ENCODE results near the gene FNDC7. TPM values are rescaled to one million over a fixed set of nuclear protein-coding genes. Genes with fewer than 3 reads are reported as not detected.
A peak's percentile ranks its signal among the peaks of the same experiment; 100 is the strongest.

The FNDC7 gene
- total RNA-seq, 2 experiments from 2014 or later: not detected

DNA sequence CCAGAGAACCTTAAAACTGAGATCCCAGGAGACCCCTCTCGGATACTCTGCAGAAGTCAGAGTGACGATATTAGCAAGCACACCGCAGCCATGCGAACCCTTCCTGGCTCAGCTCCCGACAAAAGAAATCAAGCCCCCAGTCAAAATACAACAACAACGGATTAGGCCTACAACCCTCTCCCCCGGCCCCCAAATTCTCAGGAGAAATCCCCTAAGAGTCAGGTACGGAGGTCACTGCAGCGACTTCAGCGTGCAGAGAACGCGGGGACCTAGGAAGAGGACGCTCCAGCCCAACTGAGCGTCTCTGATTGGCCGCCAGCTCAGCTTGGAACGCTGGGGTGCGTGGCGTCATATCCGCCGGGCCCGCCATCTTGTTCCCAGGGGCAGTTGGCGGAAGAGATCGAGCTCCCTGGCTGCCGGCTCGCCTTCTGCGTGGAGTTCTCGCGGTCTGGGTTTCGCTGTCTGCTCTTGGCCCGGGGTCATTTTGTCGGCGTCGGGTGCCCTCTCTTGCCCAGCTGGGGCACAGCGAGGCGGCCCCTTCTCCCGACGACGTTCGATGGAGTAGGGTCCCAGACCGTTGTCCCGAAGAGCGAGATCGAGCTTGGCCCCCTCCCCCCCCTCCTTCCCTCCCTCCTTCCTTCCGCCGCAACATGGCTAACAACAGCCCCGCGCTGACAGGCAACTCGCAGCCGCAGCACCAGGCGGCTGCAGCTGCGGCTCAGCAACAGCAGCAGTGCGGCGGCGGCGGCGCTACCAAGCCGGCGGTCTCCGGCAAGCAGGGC lies 20.6 kb upstream of the FNDC7 start, which contains the start of gene PRPF38B:
Gene PRPF38B, plus strand, starts transcription at position 369 of the 782 bp plus-strand sequence. Its CDS starts 282 bp downstream, at position 651.
- Histone ChIP-seq H3K79me2 (ENCODE audit: insufficient read depth, low read depth, low read length) (peaks cover 63% of the 10 kb centered on the region), H4K20me1 (ENCODE audit: insufficient read depth, low read length) (peaks cover 31% of the 10 kb centered on the region), H2AFZ (ENCODE audit: low read length) (peak within 1 kb of the TSS; percentile 83), H3K4me3 (ENCODE audit: low read depth, low read length, poor library complexity, severe bottlenecking) (peak within 1 kb of the TSS; percentile 97), H3K36me3 (ENCODE audit: insufficient read depth, low read length) (peaks cover 47% of the 10 kb centered on the region), H3K27ac (ENCODE audit: low read depth, low read length, poor library complexity, severe bottlenecking) (peak within 1 kb of the TSS; percentile 83), H3K9me3 (ENCODE audit: low read length) (no peaks in the 10 kb centered on the region), H3K4me1 (ENCODE audit: insufficient read depth, low read length, poor library complexity, severe bottlenecking) (peaks cover 28% of the 10 kb centered on the region), H3K9me2 (ENCODE audit: insufficient read depth, low read length) (no peaks in the 10 kb centered on the region), H3K4me2 (ENCODE audit: low read length) (peak within 1 kb of the TSS; percentile 79)
- POLR2A ChIA-PET: interaction anchor here (0.6 to 2.8 kb wide), 12 partner anchors 10 to 909 kb away, joined by 3 to 14 read pairs (median 3); partner anchors contain the start of gene EEIG2
- intact Hi-C loops (cut with micrococcal nuclease; ENCODE audit: unreplicated experiment): loop anchor here (1.0 to 10.0 kb wide), 6 partner anchors 54 to 413 kb away; partner anchors contain the start of genes GPSM2 and STXBP3
- TF ChIP-seq EZH2phosphoT487 (IDR thresholded peaks at IDR 0.05; ENCODE audit: borderline replicate concordance, low read depth, low read length) (no peak), CTCF (conservative IDR thresholded peaks at IDR 0.05; ENCODE audit: low read length) (no peak)
- CTCF ChIA-PET (ENCODE audit: unreplicated experiment): interaction anchor here (0.7 to 2.2 kb wide), 4 partner anchors 65 to 408 kb away, joined by 3 to 7 read pairs (median 4); partner anchors contain the start of gene EEIG2
- no TSS peak for BruUV-seq (replicated peaks)
- DNase-seq (ENCODE audit: low spot score): peak; percentile 94

GRCh38 chr1:108692724-108693655 lies 19.7 kb upstream of the FNDC7 start:
- Histone ChIP-seq H3K9me2 (ENCODE audit: insufficient read depth, low read length) (no peaks in the 10 kb centered on the region), H3K27ac (ENCODE audit: low read depth, low read length, poor library complexity, severe bottlenecking) (peak overlapping the region; percentile 83), H3K79me2 (ENCODE audit: insufficient read depth, low read depth, low read length) (peaks cover 71% of the 10 kb centered on the region), H3K36me3 (ENCODE audit: insufficient read depth, low read length) (peaks cover 55% of the 10 kb centered on the region), H3K4me3 (ENCODE audit: low read depth, low read length, poor library complexity, severe bottlenecking) (peak overlapping the region; percentile 97), H2AFZ (ENCODE audit: low read length) (peak overlapping the region; percentile 12; the same call in 1 of the 2 replicates), H3K4me2 (ENCODE audit: low read length) (peak overlapping the region; percentile 79), H3K9me3 (ENCODE audit: low read length) (no peaks in the 10 kb centered on the region), H4K20me1 (ENCODE audit: insufficient read depth, low read length) (peaks cover 31% of the 10 kb centered on the region), H3K4me1 (ENCODE audit: insufficient read depth, low read length, poor library complexity, severe bottlenecking) (peaks cover 28% of the 10 kb centered on the region)
- TF ChIP-seq EZH2phosphoT487 (IDR thresholded peaks at IDR 0.05; ENCODE audit: borderline replicate concordance, low read depth, low read length): no peak
- peak; percentile 59 for TF ChIP-seq CTCF (conservative IDR thresholded peaks at IDR 0.05; ENCODE audit: low read length)
- ChIA-PET POLR2A (interaction anchor here (0.6 to 2.8 kb wide), 7 partner anchors 11 to 141 kb away, joined by 3 to 14 read pairs (median 4); partner anchors contain the start of gene EEIG2), CTCF (ENCODE audit: unreplicated experiment) (interaction anchor here (0.8 to 2.2 kb wide), 3 partner anchors 133 to 407 kb away, joined by 3 to 7 read pairs (median 5); partner anchors contain the start of gene EEIG2)
- BruUV-seq (replicated peaks): no TSS peak
- intact Hi-C loops (cut with micrococcal nuclease; ENCODE audit: unreplicated experiment): loop anchor here (1.0 to 10.0 kb wide), 6 partner anchors 53 to 412 kb away; partner anchors contain the start of genes GPSM2 and STXBP3
- peak; percentile 87 for DNase-seq (ENCODE audit: low spot score)
